HepG2 (cell line): ENCODE measurements around the gene ZNF514. TPM values are rescaled to one million over a fixed set of nuclear protein-coding genes. Genes with fewer than 3 reads are reported as not detected.

Experiments used
- FOXM1 ChIP-seq: sonication (generic); formaldehyde crosslinking; IDR thresholded peaks from 2 replicates; pipeline ENCODE4 v1.5.0; 2020; ENCODE audit warnings: missing genetic modification reagents
- GTF2F1 ChIP-seq: fragments of 150-350 bp; IDR thresholded peaks from 2 replicates; pipeline ENCODE4 v1.6.1; 2014; ENCODE audit warnings: low read length
- KDM2A ChIP-seq: sonication (generic); formaldehyde crosslinking; IDR thresholded peaks from 2 replicates; pipeline ENCODE4 v1.4.0; 2020; ENCODE audit warnings: low read depth, missing genetic modification reagents, borderline replicate concordance
- ZBTB10 ChIP-seq: sonication (generic); formaldehyde crosslinking; IDR thresholded peaks from 2 replicates; pipeline ENCODE4 v1.4.0; 2020; ENCODE audit warnings: missing genetic modification reagents, borderline replicate concordance
- ZKSCAN5 ChIP-seq: sonication (generic); formaldehyde crosslinking; IDR thresholded peaks from 2 replicates; pipeline ENCODE4 v1.5.1; 2020; ENCODE audit warnings: mild to moderate bottlenecking, missing genetic modification reagents
- ZMYM4 ChIP-seq: sonication (generic); formaldehyde crosslinking; IDR thresholded peaks from 2 replicates; pipeline ENCODE4 v1.8.1; 2023; ENCODE audit warnings: mild to moderate bottlenecking, missing genetic modification reagents
- ZNF225 ChIP-seq: sonication (generic); formaldehyde crosslinking; IDR thresholded peaks from 2 replicates; pipeline ENCODE4 v1.4.0; 2020; ENCODE audit warnings: mild to moderate bottlenecking, missing genetic modification reagents
- ZNF597 ChIP-seq: sonication (generic); formaldehyde crosslinking; IDR thresholded peaks from 2 replicates; pipeline ENCODE4 v1.5.0; 2020; ENCODE audit warnings: missing genetic modification reagents
- ZNF687 ChIP-seq: sonication (generic); formaldehyde crosslinking; IDR thresholded peaks from 2 replicates; pipeline ENCODE4 v1.5.1; 2020; ENCODE audit warnings: mild to moderate bottlenecking, missing genetic modification reagents, moderate library complexity
- polyA plus RNA-seq, 8 experiments: library from polyadenylated mRNA; depleted of rRNA in 3 of 8; stranded (reverse) in 7 of 8; unstranded in 1 of 8; fragments of >200 nt; fragmentation: Illumina TruSeq in 4 of 8; extraction: Trizol in 4 of 8; gene quantifications; 2 replicates each; pipeline versions ENCODE4 v1.2.1 to v1.2.3, GENCODE V29; 2011 to 2016; ENCODE audit warnings: low read depth in 4 of 8, missing spikeins in 1 of 8, mixed read lengths in 1 of 8; ENCODE audit not compliant: insufficient read depth in 1 of 8
- total RNA-seq, 5 experiments: library from RNA; depleted of rRNA; stranded (reverse); fragments of >200 nt; fragmentation: Illumina TruSeq; extraction: Trizol; gene quantifications; 2 replicates each; pipeline ENCODE4 v1.2.3, GENCODE V29; 2016; ENCODE audit warnings: low read depth in 1 of 5

ZNF514 gene
- total and polyA plus RNA-seq, 2 of the 13 experiments (the other 11 are each of a cell fraction or from before 2014, with no cell fraction given), result 15.2 to 18.7 TPM

GRCh38 chr2:95138702-95139101 is 20.9 kb downstream of the ZNF514 start (continued):
- TF ChIP-seq ZBTB10 (CRISPR knock-in tag) (no peak), ZKSCAN5 (no peak), FOXM1 (CRISPR knock-in tag) (no peak), ZNF687 (CRISPR knock-in tag) (no peak), ZMYM4 (CRISPR knock-in tag) (no peak), KDM2A (CRISPR knock-in tag) (no peak), ZNF597 (CRISPR knock-in tag) (no peak), GTF2F1 (no peak), ZNF225 (CRISPR knock-in tag) (no peak)
